ENCODE data around the gene PDE8A. TPM values are rescaled to one million over a fixed set of nuclear protein-coding genes. Genes with fewer than 3 reads are reported as not detected.

The PDE8A gene
- total RNA-seq, 1 donor from 2014 or later, result 23.7 TPM

- H3K36me3 Mint-ChIP-seq (ENCODE audit: unreplicated experiment), result no peaks in the 10 kb centered on the region
- H3K4me3 Mint-ChIP-seq (ENCODE audit: unreplicated experiment), result no peak overlapping the region
- H3K9me3 Mint-ChIP-seq (ENCODE audit: unreplicated experiment), result no peaks in the 10 kb centered on the region
- no peaks in the 10 kb centered on the region for H3K27me3 Mint-ChIP-seq (ENCODE audit: unreplicated experiment)
- H3K27ac Mint-ChIP-seq (ENCODE audit: unreplicated experiment), result no peak overlapping the region
- H3K4me1 Mint-ChIP-seq (ENCODE audit: unreplicated experiment), result peaks cover 8% of the 10 kb centered on the region
- no peak for TF ChIP-seq CTCF (IDR thresholded peaks at IDR 0.05)
- no peak for DNase-seq (ENCODE audit: extremely low spot score, unreplicated experiment)
Observed at GRCh38 chr15:84947947-84948830, 33.5 kb upstream of the PDE8A start.

- no peaks in the 10 kb centered on the region for H3K27me3 Mint-ChIP-seq (ENCODE audit: unreplicated experiment)
- TF ChIP-seq CTCF (IDR thresholded peaks at IDR 0.05), result no peak
- H3K4me1 Mint-ChIP-seq (ENCODE audit: unreplicated experiment), result peaks cover 13% of the 10 kb centered on the region
- H3K4me3 Mint-ChIP-seq (ENCODE audit: unreplicated experiment), result no peak overlapping the region
- no peaks in the 10 kb centered on the region for H3K9me3 Mint-ChIP-seq (ENCODE audit: unreplicated experiment)
- DNase-seq (ENCODE audit: extremely low spot score, unreplicated experiment), result no peak
- no peak overlapping the region for H3K27ac Mint-ChIP-seq (ENCODE audit: unreplicated experiment)
- no peaks in the 10 kb centered on the region for H3K36me3 Mint-ChIP-seq (ENCODE audit: unreplicated experiment)
Observed at GRCh38 chr15:84949043-84949442, 32.6 kb upstream of the PDE8A start.

- Mint-ChIP-seq H3K27ac (ENCODE audit: unreplicated experiment) (no peak overlapping the region), H3K27me3 (ENCODE audit: unreplicated experiment) (no peaks in the 10 kb centered on the region), H3K4me1 (ENCODE audit: unreplicated experiment) (peaks cover 13% of the 10 kb centered on the region), H3K9me3 (ENCODE audit: unreplicated experiment) (no peaks in the 10 kb centered on the region), H3K36me3 (ENCODE audit: unreplicated experiment) (no peaks in the 10 kb centered on the region), H3K4me3 (ENCODE audit: unreplicated experiment) (no peak overlapping the region)
- no peak for DNase-seq (ENCODE audit: extremely low spot score, unreplicated experiment)
- no peak for TF ChIP-seq CTCF (IDR thresholded peaks at IDR 0.05)
Observed at GRCh38 chr15:84949845-84950569, 31.6 kb upstream of the PDE8A start.

- H3K36me3 Mint-ChIP-seq (ENCODE audit: unreplicated experiment), result no peaks in the 10 kb centered on the region
- H3K4me1 Mint-ChIP-seq (ENCODE audit: unreplicated experiment), result peaks cover 15% of the 10 kb centered on the region
- TF ChIP-seq CTCF (IDR thresholded peaks at IDR 0.05), result no peak
- DNase-seq (ENCODE audit: extremely low spot score, unreplicated experiment), result no peak
- no peak overlapping the region for H3K27ac Mint-ChIP-seq (ENCODE audit: unreplicated experiment)
- peaks cover under 1% of the 10 kb centered on the region for H3K27me3 Mint-ChIP-seq (ENCODE audit: unreplicated experiment)
- H3K4me3 Mint-ChIP-seq (ENCODE audit: unreplicated experiment), result no peak overlapping the region
- H3K9me3 Mint-ChIP-seq (ENCODE audit: unreplicated experiment), result no peaks in the 10 kb centered on the region
Observed at GRCh38 chr15:84950570-84951111, 31.0 kb upstream of the PDE8A start.

- H3K36me3 Mint-ChIP-seq (ENCODE audit: unreplicated experiment), result no peaks in the 10 kb centered on the region
- peaks cover 15% of the 10 kb centered on the region for H3K4me1 Mint-ChIP-seq (ENCODE audit: unreplicated experiment)
Observed at GRCh38 chr15:84951736-84952135, 29.9 kb upstream of the PDE8A start.

More at GRCh38 chr15:84951736-84952135, 29.9 kb upstream of the PDE8A start:
- Mint-ChIP-seq H3K27ac (ENCODE audit: unreplicated experiment) (no peak overlapping the region), H3K4me3 (ENCODE audit: unreplicated experiment) (no peak overlapping the region), H3K27me3 (ENCODE audit: unreplicated experiment) (peaks cover 7% of the 10 kb centered on the region), H3K9me3 (ENCODE audit: unreplicated experiment) (no peaks in the 10 kb centered on the region)
- no peak for DNase-seq (ENCODE audit: extremely low spot score, unreplicated experiment)
- no peak for TF ChIP-seq CTCF (IDR thresholded peaks at IDR 0.05)

Data from osteocyte (in vitro differentiated cells).